Neutrophil (primary cell): ENCODE measurements around the gene ACP1.

Source experiments
- H3K27ac ChIP-seq: fragments of 200-600 bp; sonication (generic); 2 replicates; pipeline ENCODE4 v1.5.1; 2016; ENCODE audit warnings: mild to moderate bottlenecking, moderate library complexity
- H3K27me3 ChIP-seq: fragments of 200-600 bp; sonication (generic); 2 replicates; pipeline ENCODE4 v1.6.0; 2016; ENCODE audit warnings: mild to moderate bottlenecking
- H3K36me3 ChIP-seq: fragments of 200-600 bp; sonication (generic); 2 replicates; pipeline ENCODE4 v1.5.1; 2017
- H3K4me1 ChIP-seq, 2 experiments: fragments of 200-600 bp in 1 of 2; sonication (generic) in 1 of 2; 1 replicate in 1 of 2; 2 replicates in 1 of 2; pipeline versions ENCODE4 v1.5.1 to v1.6.1; 2013 to 2016; ENCODE audit warnings: low read depth in 1 of 2, low read length in 1 of 2, mild to moderate bottlenecking in 1 of 2, moderate library complexity in 1 of 2; ENCODE audit not compliant: control insufficient read depth in 1 of 2, insufficient read depth in 1 of 2
- H3K4me3 ChIP-seq, 2 experiments: fragments of 200-600 bp in 1 of 2; sonication (generic) in 1 of 2; 1 replicate in 1 of 2; 2 replicates in 1 of 2; pipeline ENCODE4 v1.5.1; 2013 to 2016; ENCODE audit warnings: low read depth in 1 of 2, low read length in 1 of 2, mild to moderate bottlenecking in 1 of 2, moderate library complexity in 1 of 2
- H3K9me3 ChIP-seq: fragments of 200-600 bp; sonication (generic); 2 replicates; pipeline ENCODE4 v1.5.1; 2016
- TF ChIP-seq, protein P1 (sequence below): fragments of 200-600 bp; sonication (generic); IDR thresholded peaks from 2 replicates; pipeline ENCODE4 v1.5.1; 2016; ENCODE audit warnings: antibody characterized with exemption

ACP1 gene

GRCh38 chr2:249538-250042 lies 15.2 kb upstream of the ACP1 start:
- Histone ChIP-seq H3K4me3 (no peak overlapping the region), H3K27ac (no peak overlapping the region), H3K4me1 (no peaks in the 10 kb centered on the region), H3K9me3 (no peaks in the 10 kb centered on the region), H3K27me3 (no peaks in the 10 kb centered on the region), H3K36me3 (peaks cover 5% of the 10 kb centered on the region)
- TF ChIP-seq, protein P1, sequence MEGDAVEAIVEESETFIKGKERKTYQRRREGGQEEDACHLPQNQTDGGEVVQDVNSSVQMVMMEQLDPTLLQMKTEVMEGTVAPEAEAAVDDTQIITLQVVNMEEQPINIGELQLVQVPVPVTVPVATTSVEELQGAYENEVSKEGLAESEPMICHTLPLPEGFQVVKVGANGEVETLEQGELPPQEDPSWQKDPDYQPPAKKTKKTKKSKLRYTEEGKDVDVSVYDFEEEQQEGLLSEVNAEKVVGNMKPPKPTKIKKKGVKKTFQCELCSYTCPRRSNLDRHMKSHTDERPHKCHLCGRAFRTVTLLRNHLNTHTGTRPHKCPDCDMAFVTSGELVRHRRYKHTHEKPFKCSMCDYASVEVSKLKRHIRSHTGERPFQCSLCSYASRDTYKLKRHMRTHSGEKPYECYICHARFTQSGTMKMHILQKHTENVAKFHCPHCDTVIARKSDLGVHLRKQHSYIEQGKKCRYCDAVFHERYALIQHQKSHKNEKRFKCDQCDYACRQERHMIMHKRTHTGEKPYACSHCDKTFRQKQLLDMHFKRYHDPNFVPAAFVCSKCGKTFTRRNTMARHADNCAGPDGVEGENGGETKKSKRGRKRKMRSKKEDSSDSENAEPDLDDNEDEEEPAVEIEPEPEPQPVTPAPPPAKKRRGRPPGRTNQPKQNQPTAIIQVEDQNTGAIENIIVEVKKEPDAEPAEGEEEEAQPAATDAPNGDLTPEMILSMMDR: no peak

DNA sequence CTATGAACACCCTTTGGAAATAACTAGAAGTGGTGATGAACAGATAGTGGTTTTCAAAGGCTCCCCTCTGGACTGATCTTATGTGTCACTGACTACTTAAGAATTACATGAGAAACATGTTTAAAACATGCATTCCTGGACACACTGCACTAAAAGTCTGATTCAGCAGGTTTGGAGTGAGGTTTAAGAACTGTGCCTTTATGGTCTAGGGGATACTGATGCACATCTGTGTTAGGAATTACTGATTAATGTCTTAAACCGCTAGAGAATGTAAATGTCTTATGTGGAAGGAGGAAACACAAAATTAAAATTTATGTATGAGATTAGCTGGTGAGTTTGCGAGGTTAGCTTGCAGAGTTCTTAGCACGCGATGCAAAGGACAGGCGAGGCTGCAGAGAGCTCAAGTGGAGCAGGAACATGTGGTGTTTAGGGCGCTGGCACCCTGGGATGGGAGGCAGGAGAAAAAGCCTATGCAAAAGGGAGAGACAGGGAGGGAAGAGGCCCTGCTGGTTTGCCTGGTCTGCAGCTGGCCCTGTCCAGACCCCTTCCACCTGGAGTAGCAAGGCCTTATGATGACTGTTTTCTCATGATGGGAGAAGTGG lies 12.6 kb upstream of the ACP1 start:
- no peaks in the 10 kb centered on the region for H3K9me3 ChIP-seq
- peaks cover 14% of the 10 kb centered on the region for H3K27me3 ChIP-seq
- H3K36me3 ChIP-seq: peaks cover 5% of the 10 kb centered on the region
- H3K4me3 ChIP-seq: no peak overlapping the region
- TF ChIP-seq, protein P1: no peak
- no peaks in the 10 kb centered on the region for H3K4me1 ChIP-seq
- H3K27ac ChIP-seq: no peak overlapping the region

- Histone ChIP-seq H3K36me3 (peaks cover 5% of the 10 kb centered on the region), H3K4me3 (no peak overlapping the region), H3K27ac (no peak overlapping the region), H3K4me1 (no peaks in the 10 kb centered on the region), H3K27me3 (peaks cover 14% of the 10 kb centered on the region), H3K9me3 (no peaks in the 10 kb centered on the region)
- TF ChIP-seq, protein P1: no peak
Measured at GRCh38 chr2:253202-253638, 11.5 kb upstream of the ACP1 start.

GRCh38 chr2:254241-254640 lies 10.5 kb upstream of the ACP1 start:
- Histone ChIP-seq H3K9me3 (no peaks in the 10 kb centered on the region), H3K4me3 (no peak overlapping the region), H3K27ac (no peak overlapping the region), H3K36me3 (peaks cover 5% of the 10 kb centered on the region), H3K27me3 (peaks cover 14% of the 10 kb centered on the region), H3K4me1 (no peaks in the 10 kb centered on the region)
- TF ChIP-seq, protein P1: no peak

- TF ChIP-seq, protein P1: no peak
- no peaks in the 10 kb centered on the region for H3K9me3 ChIP-seq
- no peak overlapping the region for H3K27ac ChIP-seq
- H3K4me3 ChIP-seq: no peak overlapping the region
- H3K4me1 ChIP-seq: no peaks in the 10 kb centered on the region
- peaks cover 14% of the 10 kb centered on the region for H3K27me3 ChIP-seq
- H3K36me3 ChIP-seq: no peaks in the 10 kb centered on the region
Measured at GRCh38 chr2:255195-255594, 9.6 kb upstream of the ACP1 start.
